Panc1 (cell line): Measurements from ENCODE around the gene TLCD2. TPM values are rescaled to one million over a fixed set of nuclear protein-coding genes. Genes with fewer than 3 reads are reported as not detected.

Experiments
- ATAC-seq: fragments of 200-7000 bp; cut with Tn5 transposase; 2 replicates; pipeline ENCODE4 v1.9.1; 2020; ENCODE audit warnings: mild to moderate bottlenecking, moderate library complexity
- BruUV-seq: library from RNA; stranded (reverse); fragments of 400-500 nt; replicated peaks from 2 replicates; lab custom pipeline; 2021; lab: Mats Ljungman, UMichigan
- CTCF ChIA-PET: fragments of 300-600 bp; sonication (Branson Sonifier 250); formaldehyde crosslinking; loops from one replicate; lab custom pipeline; 2022; ENCODE audit warnings: antibody characterized with exemption; lab: Charles Lee
- POLR2A ChIA-PET: fragments of 300-600 bp; sonication (Branson Sonifier 250); formaldehyde crosslinking; loops from one replicate; lab custom pipeline; 2022; ENCODE audit warnings: antibody characterized with exemption; lab: Charles Lee
- DNase-seq: peaks from one replicate; pipeline ENCODE4 v3.0.0-alpha.2; 2010; ENCODE audit warnings: low read depth, low spot score
- H3K27ac ChIP-seq: 2 replicates; pipeline ENCODE4 v1.5.1; 2011; ENCODE audit warnings: mild to moderate bottlenecking, low read length, inconsistent platforms
- H3K27me3 ChIP-seq: fragments of 200-500 bp; sonication (Bioruptor generic); 2 replicates; pipeline ENCODE4 v1.6.0; 2014; ENCODE audit warnings: low read length, inconsistent platforms; ENCODE audit not compliant: control insufficient read depth, insufficient read depth
- H3K36me3 ChIP-seq: fragments of 200-500 bp; sonication (Bioruptor generic); 2 replicates; pipeline ENCODE4 v1.5.1; 2014; ENCODE audit warnings: inconsistent platforms, mild to moderate bottlenecking, low read length, moderate library complexity; ENCODE audit not compliant: control insufficient read depth, insufficient read depth
- H3K4me1 ChIP-seq: 2 replicates; pipeline ENCODE4 v1.5.1; 2011; ENCODE audit warnings: inconsistent platforms, mild to moderate bottlenecking, low read length, moderate library complexity; ENCODE audit not compliant: control insufficient read depth, insufficient read depth
- H3K4me3 ChIP-seq, 2 experiments: 2 replicates each; pipeline ENCODE4 v1.5.1; 2011 to 2012; ENCODE audit warnings: low read depth in 2 of 2, low read length in 2 of 2, mild to moderate bottlenecking in 2 of 2, inconsistent platforms in 1 of 2, moderate library complexity in 1 of 2
- H3K9me3 ChIP-seq: fragments of 200-500 bp; sonication (Bioruptor generic); 2 replicates; pipeline ENCODE4 v1.5.1; 2014; ENCODE audit warnings: low read depth, mild to moderate bottlenecking, inconsistent platforms, low read length, moderate library complexity; ENCODE audit not compliant: control insufficient read depth, insufficient read depth
- CTCF ChIP-seq: fragments of 450-650 bp; IDR thresholded peaks from 2 replicates; pipeline ENCODE4 v1.5.1; 2017; ENCODE audit warnings: mild to moderate bottlenecking
- POLR2AphosphoS5 ChIP-seq: IDR thresholded peaks from 2 replicates; pipeline ENCODE4 v1.6.1; 2012; ENCODE audit warnings: mild to moderate bottlenecking, low read depth, low read length, moderate library complexity
- SIN3A ChIP-seq: IDR thresholded peaks from 2 replicates; pipeline ENCODE4 v1.6.1; 2012; ENCODE audit warnings: low read depth, mild to moderate bottlenecking, low read length, moderate library complexity, borderline replicate concordance; ENCODE audit not compliant: insufficient read depth
- TCF7L2 ChIP-seq: IDR thresholded peaks from 2 replicates; pipeline ENCODE4 v1.6.1; 2011; ENCODE audit warnings: mild to moderate bottlenecking, low read depth, low read length, inconsistent platforms
- in situ Hi-C: cut with HindIII; loops from 2 replicates; pipeline ENCODE4 v1.10.0; 2016; ENCODE audit warnings: low sequenced_read_pairs, low pct_unique_long_range_greater_than_20kb
- intact Hi-C: fragments of 100-400 bp; cut with micrococcal nuclease; formaldehyde crosslinking; loops from one replicate; pipeline ENCODE4 v1.10.0; 2022; ENCODE audit not compliant: unreplicated experiment
- total RNA-seq: library from RNA; stranded (reverse); gene quantifications from one replicate; pipeline ENCODE4 v1.2.1, GENCODE V29; 2021; ENCODE audit not compliant: unreplicated experiment
- TF ChIP-seq, protein P1 (sequence below), 2 experiments: IDR thresholded peaks; 2 replicates each; pipeline ENCODE4 v1.6.1; 2011 to 2012; ENCODE audit warnings: low read depth in 2 of 2, control low read depth in 1 of 2, low read length in 1 of 2, mild to moderate bottlenecking in 1 of 2, moderate library complexity in 1 of 2; ENCODE audit not compliant: insufficient read depth in 1 of 2

The TLCD2 gene
- total RNA-seq, 1 experiment from 2014 or later, result 7.0 TPM

DNA sequence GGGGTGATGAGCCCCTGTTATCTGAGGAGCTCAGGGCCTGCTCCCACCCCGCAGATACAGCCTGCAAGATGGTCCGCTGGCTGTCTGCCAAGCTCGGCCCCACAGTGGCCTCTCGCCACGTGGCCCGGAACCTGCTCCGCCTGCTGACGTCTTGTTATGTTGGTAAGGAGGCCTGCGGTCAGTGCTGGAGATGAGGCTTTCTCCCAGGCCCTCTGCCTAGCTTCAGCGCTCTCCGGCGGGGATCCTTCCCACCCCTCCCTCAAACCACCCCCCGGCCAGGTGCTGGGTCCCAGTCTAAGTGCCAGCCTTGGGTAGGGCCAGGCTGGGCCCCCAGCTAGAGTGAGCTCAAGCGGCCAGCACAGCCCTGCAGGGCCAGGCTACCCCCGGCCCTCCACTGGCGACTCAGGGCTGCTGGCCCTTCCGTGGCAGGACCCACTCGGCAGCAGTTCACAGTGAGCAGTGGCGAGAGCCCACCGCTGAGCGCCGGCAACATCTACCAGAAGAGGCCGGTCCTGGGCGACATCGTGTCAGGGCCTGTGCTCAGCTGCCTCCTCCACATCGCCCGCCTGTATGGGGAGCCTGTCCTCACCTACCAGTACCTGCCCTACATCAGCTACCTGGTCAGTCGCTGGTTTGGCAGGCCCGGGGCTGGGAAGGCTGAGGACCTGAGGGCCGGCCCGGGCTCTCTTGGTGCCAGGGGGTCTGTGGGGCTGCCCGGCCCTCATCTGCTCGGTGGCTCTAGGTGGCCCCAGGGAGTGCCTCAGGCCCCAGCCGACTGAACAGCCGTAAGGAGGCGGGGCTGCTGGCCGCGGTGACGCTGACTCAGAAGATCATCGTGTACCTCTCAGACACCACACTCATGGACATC is 20.4 kb upstream of the TLCD2 start:
- Histone ChIP-seq H3K36me3 (no peaks in the 10 kb centered on the region), H3K4me1 (peaks cover 2% of the 10 kb centered on the region; the same call in 1 of the 2 replicates), H3K9me3 (no peaks in the 10 kb centered on the region), H3K27ac (no peak overlapping the region), H3K4me3 (no peak overlapping the region), H3K27me3 (no peaks in the 10 kb centered on the region)
- intact Hi-C loops (no loop called here), in situ Hi-C loops (no loop called here)
- DNase-seq (no peak), ATAC-seq (peak; percentile 58)
- ChIA-PET POLR2A (no interaction called here), CTCF (no interaction called here)
- BruUV-seq, result no TSS peak
- TF ChIP-seq TCF7L2 (no peak), SIN3A (no peak)

GRCh38 chr17:1729966-1730325 is 19.8 kb upstream of the TLCD2 start:
- ATAC-seq, result 0 out of 2 replicates have a peak, but pooled peaks have one; percentile 7

More at GRCh38 chr17:1729966-1730325, 19.8 kb upstream of the TLCD2 start:
- no TSS peak for BruUV-seq
- peaks cover 3% of the 10 kb centered on the region; the same call in 1 of the 2 replicates for H3K4me1 ChIP-seq
- no peaks in the 10 kb centered on the region for H3K27me3 ChIP-seq
- TF ChIP-seq SIN3A (no peak), POLR2AphosphoS5 (no peak), CTCF (no peak)
- TF ChIP-seq, protein P1, sequence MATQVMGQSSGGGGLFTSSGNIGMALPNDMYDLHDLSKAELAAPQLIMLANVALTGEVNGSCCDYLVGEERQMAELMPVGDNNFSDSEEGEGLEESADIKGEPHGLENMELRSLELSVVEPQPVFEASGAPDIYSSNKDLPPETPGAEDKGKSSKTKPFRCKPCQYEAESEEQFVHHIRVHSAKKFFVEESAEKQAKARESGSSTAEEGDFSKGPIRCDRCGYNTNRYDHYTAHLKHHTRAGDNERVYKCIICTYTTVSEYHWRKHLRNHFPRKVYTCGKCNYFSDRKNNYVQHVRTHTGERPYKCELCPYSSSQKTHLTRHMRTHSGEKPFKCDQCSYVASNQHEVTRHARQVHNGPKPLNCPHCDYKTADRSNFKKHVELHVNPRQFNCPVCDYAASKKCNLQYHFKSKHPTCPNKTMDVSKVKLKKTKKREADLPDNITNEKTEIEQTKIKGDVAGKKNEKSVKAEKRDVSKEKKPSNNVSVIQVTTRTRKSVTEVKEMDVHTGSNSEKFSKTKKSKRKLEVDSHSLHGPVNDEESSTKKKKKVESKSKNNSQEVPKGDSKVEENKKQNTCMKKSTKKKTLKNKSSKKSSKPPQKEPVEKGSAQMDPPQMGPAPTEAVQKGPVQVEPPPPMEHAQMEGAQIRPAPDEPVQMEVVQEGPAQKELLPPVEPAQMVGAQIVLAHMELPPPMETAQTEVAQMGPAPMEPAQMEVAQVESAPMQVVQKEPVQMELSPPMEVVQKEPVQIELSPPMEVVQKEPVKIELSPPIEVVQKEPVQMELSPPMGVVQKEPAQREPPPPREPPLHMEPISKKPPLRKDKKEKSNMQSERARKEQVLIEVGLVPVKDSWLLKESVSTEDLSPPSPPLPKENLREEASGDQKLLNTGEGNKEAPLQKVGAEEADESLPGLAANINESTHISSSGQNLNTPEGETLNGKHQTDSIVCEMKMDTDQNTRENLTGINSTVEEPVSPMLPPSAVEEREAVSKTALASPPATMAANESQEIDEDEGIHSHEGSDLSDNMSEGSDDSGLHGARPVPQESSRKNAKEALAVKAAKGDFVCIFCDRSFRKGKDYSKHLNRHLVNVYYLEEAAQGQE (IDR thresholded peaks at IDR 0.05; ENCODE audit: insufficient read depth in 1 of 2, low read depth in 2 of 2, low read length in 1 of 2), result no peak
- DNase-seq, result no peak
- ChIA-PET CTCF (no interaction called here), POLR2A (no interaction called here)
- no peak overlapping the region for H3K4me3 ChIP-seq
- intact Hi-C loops, result no loop called here
- in situ Hi-C loops, result no loop called here
- H3K36me3 ChIP-seq, result no peaks in the 10 kb centered on the region
- H3K9me3 ChIP-seq, result no peaks in the 10 kb centered on the region
- no peak overlapping the region for H3K27ac ChIP-seq
